GM12801 (cell line): ENCODE measurements around the gene KCNG2.

ENCODE experiments used
- CTCF ChIP-seq: IDR thresholded peaks from one replicate; pipeline ENCODE4 v1.5.1; 2011; ENCODE audit warnings: control low read depth; ENCODE audit not compliant: insufficient read length; ENCODE audit errors: extremely low read depth

The KCNG2 gene

GRCh38 chr18:79940126-79940813 is 142.5 kb downstream of the KCNG2 start:
- no peak for TF ChIP-seq CTCF

- no peak for TF ChIP-seq CTCF
These were observed 143.2 kb downstream of the KCNG2 start for GRCh38 chr18:79940814-79941472.

GRCh38 chr18:79941473-79942119 is 143.9 kb downstream of the KCNG2 start:
- TF ChIP-seq CTCF: no peak

- TF ChIP-seq CTCF: no peak
These were observed 144.5 kb downstream of the KCNG2 start for GRCh38 chr18:79942211-79942610.

- TF ChIP-seq CTCF: no peak
These were observed 145.3 kb downstream of the KCNG2 start for GRCh38 chr18:79942786-79943607.

GRCh38 chr18:79943608-79944125 is 145.9 kb downstream of the KCNG2 start:
- no peak for TF ChIP-seq CTCF
